GM23338 (cell line): ENCODE results near the gene GDPD5. TPM values are rescaled to one million over a fixed set of nuclear protein-coding genes. Genes with fewer than 3 reads are reported as not detected.

ENCODE experiments used
- CTCF ChIP-seq, 2 experiments: fragments of 200-600 bp in 1 of 2; sonication (generic) in 1 of 2; conservative IDR thresholded peaks; 2 replicates each; pipeline versions ENCODE4 v1.5.1 to v1.6.1; 2016 to 2017; ENCODE audit warnings: antibody characterized with exemption in 2 of 2, low read depth in 2 of 2, mild to moderate bottlenecking in 2 of 2, moderate library complexity in 1 of 2
- EZH2phosphoT487 ChIP-seq: fragments of 200-600 bp; sonication (generic); IDR thresholded peaks from one replicate; pipeline ENCODE4 v1.8.1; 2018; ENCODE audit warnings: antibody characterized with exemption; ENCODE audit not compliant: unreplicated experiment
- JUNB ChIP-seq: IDR thresholded peaks from one replicate; pipeline ENCODE4 v1.6.1; 2016; ENCODE audit warnings: antibody characterized with exemption; ENCODE audit not compliant: unreplicated experiment
- NANOG ChIP-seq: IDR thresholded peaks from 2 replicates; pipeline ENCODE4 v1.6.1; 2016; ENCODE audit warnings: antibody characterized with exemption, borderline replicate concordance
- POLR2AphosphoS5 ChIP-seq: IDR thresholded peaks from 2 replicates; pipeline ENCODE4 v1.6.1; 2016; ENCODE audit warnings: antibody characterized with exemption, low read depth
- REST ChIP-seq: IDR thresholded peaks from one replicate; pipeline ENCODE4 v1.6.1; 2018; ENCODE audit warnings: antibody characterized with exemption; ENCODE audit not compliant: unreplicated experiment
- STAT1 ChIP-seq: IDR thresholded peaks from one replicate; pipeline ENCODE4 v1.6.1; 2016; ENCODE audit warnings: antibody characterized with exemption; ENCODE audit not compliant: unreplicated experiment
- ZNF114 ChIP-seq: fragments of 250-450 bp; sonication (Bioruptor Pico); IDR thresholded peaks from 2 replicates; pipeline ENCODE4 v1.5.0; 2020; ENCODE audit warnings: mild to moderate bottlenecking, moderate library complexity
- ZNF331 ChIP-seq: fragments of 250-450 bp; sonication (Bioruptor Pico); IDR thresholded peaks from 2 replicates; pipeline ENCODE4 v1.5.0; 2020; ENCODE audit warnings: low read depth, mild to moderate bottlenecking, moderate library complexity
- polyA plus RNA-seq: library from polyadenylated mRNA; unstranded; fragments of >200 nt; fragmentation: Nextera tagmentation; extraction: Ambion mirVana; gene quantifications from 2 replicates; pipeline ENCODE4 v1.2.1, GENCODE V29; 2016
- small RNA-seq: library from RNA; depleted of rRNA; stranded (forward); fragments of <200 nt; gene quantifications from one replicate; pipeline ENCODE3, GENCODE V24; 2014; ENCODE audit warnings: low replicate concordance
- total RNA-seq: library from RNA; depleted of rRNA; stranded (reverse); fragments of >200 nt; shearing (Covaris generic); gene quantifications from 2 replicates; pipeline ENCODE4 v1.2.3, GENCODE V29; 2014; rRNA removed
- TF ChIP-seq, protein P1 (sequence below): IDR thresholded peaks from 2 replicates; pipeline ENCODE4 v1.6.1; 2016; ENCODE audit warnings: antibody characterized with exemption

Gene GDPD5
- total and polyA plus RNA-seq, 2 experiments from 2014 or later, result 1.6 to 4.9 TPM

DNA sequence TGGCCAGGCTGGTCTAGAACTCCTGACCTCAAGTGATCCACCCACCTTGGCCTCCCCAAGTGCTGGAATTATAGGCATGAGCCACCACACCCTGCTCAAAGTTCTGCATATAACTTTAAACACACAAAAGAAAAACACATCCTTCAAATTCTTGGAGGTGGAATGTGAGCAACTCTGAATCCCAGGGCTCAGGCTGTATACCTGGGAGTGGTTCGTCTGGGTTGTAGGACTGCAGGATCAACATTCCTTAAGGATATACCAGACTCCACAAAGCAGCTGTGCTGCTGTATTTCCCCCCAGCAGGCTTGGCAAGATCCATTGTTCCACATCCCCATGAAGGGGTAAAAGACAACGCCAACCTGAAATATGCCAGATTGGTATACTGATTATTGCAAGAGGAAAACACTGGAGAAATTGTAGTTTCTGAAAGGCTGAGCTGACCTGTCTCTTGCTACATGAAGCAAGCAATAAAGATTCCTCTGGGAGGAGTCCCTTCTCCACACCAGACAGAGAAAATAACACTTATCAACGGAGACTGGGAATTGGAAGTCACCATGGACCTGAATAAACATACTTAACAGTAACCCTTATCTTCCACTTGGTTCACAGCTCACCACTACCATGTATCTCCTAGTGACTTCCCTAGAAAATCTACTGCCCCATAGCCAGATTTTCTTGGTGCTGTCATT is 138.7 kb downstream of the GDPD5 start (continued):
- no peak for TF ChIP-seq REST
- no peak for TF ChIP-seq STAT1
- TF ChIP-seq, protein P1, sequence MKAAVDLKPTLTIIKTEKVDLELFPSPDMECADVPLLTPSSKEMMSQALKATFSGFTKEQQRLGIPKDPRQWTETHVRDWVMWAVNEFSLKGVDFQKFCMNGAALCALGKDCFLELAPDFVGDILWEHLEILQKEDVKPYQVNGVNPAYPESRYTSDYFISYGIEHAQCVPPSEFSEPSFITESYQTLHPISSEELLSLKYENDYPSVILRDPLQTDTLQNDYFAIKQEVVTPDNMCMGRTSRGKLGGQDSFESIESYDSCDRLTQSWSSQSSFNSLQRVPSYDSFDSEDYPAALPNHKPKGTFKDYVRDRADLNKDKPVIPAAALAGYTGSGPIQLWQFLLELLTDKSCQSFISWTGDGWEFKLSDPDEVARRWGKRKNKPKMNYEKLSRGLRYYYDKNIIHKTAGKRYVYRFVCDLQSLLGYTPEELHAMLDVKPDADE, result no peak
- TF ChIP-seq NANOG, result no peak
- no peak for TF ChIP-seq ZNF331 (CRISPR knock-in tag)
- TF ChIP-seq EZH2phosphoT487, result no peak
- no peak for TF ChIP-seq POLR2AphosphoS5
- TF ChIP-seq CTCF (conservative IDR thresholded peaks at IDR 0.05; ENCODE audit: low read depth in 2 of 2), result no peak
- TF ChIP-seq ZNF114 (CRISPR knock-in tag), result no peak
- no peak for TF ChIP-seq JUNB

Small RNA genes lying within 50 kb of the gene (small RNA-seq; reads per million reads assigned to genes)
- gene SNORD15A (not detected), gene SNORD15B (10.5 reads per million, percentile 96 among the genes with 10 or more reads in this experiment)

Other genes with a start within 250 kb of the GDPD5 start
- 11.1 and 17.0 TPM in 2 replicates for gene ARRB1, start 174.3 kb downstream of the GDPD5 start, total RNA-seq
- gene ARRB1, start 174.3 kb downstream of the GDPD5 start, polyA plus RNA-seq, result 5.8 and 6.3 TPM in 2 replicates
- gene RPS3, start 126.4 kb downstream of the GDPD5 start, total RNA-seq, result 1,200 and 1,745 TPM in 2 replicates
- gene RPS3, start 126.4 kb downstream of the GDPD5 start, polyA plus RNA-seq, result 2,793 and 2,848 TPM in 2 replicates
- gene KLHL35, start 92.7 kb downstream of the GDPD5 start, total RNA-seq, result 0.28 and 1.1 TPM in 2 replicates
- gene KLHL35, start 92.7 kb downstream of the GDPD5 start, polyA plus RNA-seq, result 0.10 TPM in 1 of 2 replicates, not detected in the other
- 1,217 and 1,375 TPM in 2 replicates for gene SERPINH1, start 36.3 kb upstream of the GDPD5 start, total RNA-seq
- 238 and 269 TPM in 2 replicates for gene SERPINH1, start 36.3 kb upstream of the GDPD5 start, polyA plus RNA-seq
- 0.50 and 1.2 TPM in 2 replicates for gene MAP6, start 143.1 kb upstream of the GDPD5 start, total RNA-seq
- 0.16 and 0.31 TPM in 2 replicates for gene MAP6, start 143.1 kb upstream of the GDPD5 start, polyA plus RNA-seq
- not detected in 2 replicates for gene MOGAT2, start 191.9 kb upstream of the GDPD5 start, total RNA-seq
- not detected in 2 replicates for gene MOGAT2, start 191.9 kb upstream of the GDPD5 start, polyA plus RNA-seq
- 1.6 and 2.6 TPM in 2 replicates for gene DGAT2, start 242.8 kb upstream of the GDPD5 start, total RNA-seq
- gene DGAT2, start 242.8 kb upstream of the GDPD5 start, polyA plus RNA-seq, result 1.9 TPM in 2 replicates